WTC11 (cell line): ENCODE measurements around the gene SLIT1. TPM values are rescaled to one million over a fixed set of nuclear protein-coding genes. Genes with fewer than 3 reads are reported as not detected.

ENCODE experiments used
- ATAC-seq: fragments of 200-7000 bp; cut with Tn5 transposase; 2 replicates; pipeline ENCODE4 v1.10.0; 2021; ENCODE audit warnings: mild to moderate bottlenecking, moderate library complexity
- CTCF ChIA-PET: fragments of 300-600 bp; sonication (Branson Sonifier 250); formaldehyde crosslinking; loops from one replicate; lab custom pipeline; 2021; ENCODE audit warnings: antibody characterized with exemption; lab: Charles Lee
- POLR2A ChIA-PET: fragments of 350-600 bp; sonication (Branson Sonifier 250); formaldehyde crosslinking; loops from one replicate; lab custom pipeline; 2021; ENCODE audit warnings: antibody characterized with exemption; lab: Charles Lee
- DNase-seq: peaks from one replicate; pipeline ENCODE4 v3.0.0; 2021; ENCODE audit warnings: low spot score
- H3K27ac Mint-ChIP-seq: 2 replicates; pipeline ENCODE4 v1.8.0; 2021; ENCODE audit warnings: mixed read lengths
- H3K27me3 Mint-ChIP-seq: 2 replicates; pipeline ENCODE4 v1.8.0; 2021; ENCODE audit warnings: low read depth, mild to moderate bottlenecking, moderate library complexity, mixed read lengths
- H3K36me3 Mint-ChIP-seq: 2 replicates; pipeline ENCODE4 v1.8.0; 2021; ENCODE audit warnings: mixed read lengths
- H3K4me1 Mint-ChIP-seq: 2 replicates; pipeline ENCODE4 v1.8.0; 2022; ENCODE audit warnings: mixed read lengths
- H3K4me3 Mint-ChIP-seq: 2 replicates; pipeline ENCODE4 v1.8.0; 2021; ENCODE audit warnings: mild to moderate bottlenecking, moderate library complexity, mixed read lengths
- H3K9me3 Mint-ChIP-seq: 2 replicates; pipeline ENCODE4 v1.8.0; 2021; ENCODE audit warnings: mixed read lengths
- CBFB ChIP-seq: sonication (generic); formaldehyde crosslinking; IDR thresholded peaks from 2 replicates; pipeline ENCODE4 v1.8.1; 2022; ENCODE audit warnings: mild to moderate bottlenecking, low read depth, missing genetic modification reagents
- CREB1 ChIP-seq: sonication (generic); formaldehyde crosslinking; IDR thresholded peaks from 2 replicates; pipeline ENCODE4 v1.8.0; 2023; ENCODE audit warnings: mild to moderate bottlenecking, missing genetic modification reagents
- ELF4 ChIP-seq: sonication (generic); formaldehyde crosslinking; IDR thresholded peaks from 2 replicates; pipeline ENCODE4 v1.8.1; 2022; ENCODE audit warnings: low read depth, mild to moderate bottlenecking, moderate library complexity, missing genetic modification reagents
- EMX1 ChIP-seq: fragments of 250-450 bp; sonication (Bioruptor Pico); IDR thresholded peaks from 2 replicates; pipeline ENCODE4 v1.8.0; 2021; ENCODE audit warnings: mild to moderate bottlenecking
- FOXP1 ChIP-seq: sonication (generic); formaldehyde crosslinking; IDR thresholded peaks from 2 replicates; pipeline ENCODE4 v1.8.0; 2022; ENCODE audit warnings: missing genetic modification reagents, mild to moderate bottlenecking, moderate library complexity, borderline replicate concordance
- HMGA2 ChIP-seq: fragments of 250-450 bp; sonication (Bioruptor Pico); IDR thresholded peaks from 2 replicates; pipeline ENCODE4 v1.4.0; 2021; ENCODE audit warnings: mild to moderate bottlenecking, moderate library complexity
- KAT7 ChIP-seq: sonication (generic); formaldehyde crosslinking; IDR thresholded peaks from 2 replicates; pipeline ENCODE4 v1.8.1; 2023; ENCODE audit warnings: missing genetic modification reagents, mild to moderate bottlenecking, borderline replicate concordance
- PRRX2 ChIP-seq: fragments of 250-450 bp; sonication (Bioruptor Pico); IDR thresholded peaks from 2 replicates; pipeline ENCODE4 v1.8.0; 2021; ENCODE audit warnings: mild to moderate bottlenecking
- TCF7 ChIP-seq: sonication (generic); formaldehyde crosslinking; IDR thresholded peaks from 2 replicates; pipeline ENCODE4 v1.8.0; 2022; ENCODE audit warnings: mild to moderate bottlenecking, low read depth, missing genetic modification reagents, moderate library complexity
- TEAD1 ChIP-seq: sonication (generic); formaldehyde crosslinking; IDR thresholded peaks from 2 replicates; pipeline ENCODE4 v1.8.0; 2022; ENCODE audit warnings: mild to moderate bottlenecking, missing genetic modification reagents
- TEAD4 ChIP-seq: sonication (generic); formaldehyde crosslinking; IDR thresholded peaks from 2 replicates; pipeline ENCODE4 v1.8.0; 2022; ENCODE audit warnings: mild to moderate bottlenecking, missing genetic modification reagents
- ZNF263 ChIP-seq: sonication (generic); formaldehyde crosslinking; IDR thresholded peaks from 2 replicates; pipeline ENCODE4 v1.8.1; 2022; ENCODE audit warnings: low read depth, mild to moderate bottlenecking, moderate library complexity, missing genetic modification reagents
- ZNF423 ChIP-seq: fragments of 250-450 bp; sonication (Bioruptor Pico); IDR thresholded peaks from 2 replicates; pipeline ENCODE4 v2.1.2; 2022; ENCODE audit warnings: mild to moderate bottlenecking, moderate library complexity
- total RNA-seq: library from RNA; stranded (reverse); gene quantifications from 3 replicates; pipeline ENCODE4 v1.2.3, GENCODE V29; 2021
- TF ChIP-seq, protein P1 (sequence below): sonication (generic); formaldehyde crosslinking; IDR thresholded peaks from 2 replicates; pipeline ENCODE4 v1.8.0; 2022; ENCODE audit warnings: missing genetic modification reagents
- TF ChIP-seq, protein P2 (sequence below): fragments of 250-450 bp; sonication (Bioruptor Pico); conservative IDR thresholded peaks from 2 replicates; pipeline ENCODE4 v1.9.0; 2021; ENCODE audit warnings: mild to moderate bottlenecking
- TF ChIP-seq, protein P3 (sequence below): sonication (generic); formaldehyde crosslinking; IDR thresholded peaks from 2 replicates; pipeline ENCODE4 v1.8.1; 2022; ENCODE audit warnings: mild to moderate bottlenecking, missing genetic modification reagents, moderate library complexity, borderline replicate concordance
- TF ChIP-seq, protein P4 (sequence below): sonication (generic); formaldehyde crosslinking; IDR thresholded peaks from 2 replicates; pipeline ENCODE4 v1.8.0; 2023; ENCODE audit warnings: missing genetic modification reagents

The SLIT1 gene
- total RNA-seq, 1 experiment from 2014 or later = 1.6 TPM

DNA sequence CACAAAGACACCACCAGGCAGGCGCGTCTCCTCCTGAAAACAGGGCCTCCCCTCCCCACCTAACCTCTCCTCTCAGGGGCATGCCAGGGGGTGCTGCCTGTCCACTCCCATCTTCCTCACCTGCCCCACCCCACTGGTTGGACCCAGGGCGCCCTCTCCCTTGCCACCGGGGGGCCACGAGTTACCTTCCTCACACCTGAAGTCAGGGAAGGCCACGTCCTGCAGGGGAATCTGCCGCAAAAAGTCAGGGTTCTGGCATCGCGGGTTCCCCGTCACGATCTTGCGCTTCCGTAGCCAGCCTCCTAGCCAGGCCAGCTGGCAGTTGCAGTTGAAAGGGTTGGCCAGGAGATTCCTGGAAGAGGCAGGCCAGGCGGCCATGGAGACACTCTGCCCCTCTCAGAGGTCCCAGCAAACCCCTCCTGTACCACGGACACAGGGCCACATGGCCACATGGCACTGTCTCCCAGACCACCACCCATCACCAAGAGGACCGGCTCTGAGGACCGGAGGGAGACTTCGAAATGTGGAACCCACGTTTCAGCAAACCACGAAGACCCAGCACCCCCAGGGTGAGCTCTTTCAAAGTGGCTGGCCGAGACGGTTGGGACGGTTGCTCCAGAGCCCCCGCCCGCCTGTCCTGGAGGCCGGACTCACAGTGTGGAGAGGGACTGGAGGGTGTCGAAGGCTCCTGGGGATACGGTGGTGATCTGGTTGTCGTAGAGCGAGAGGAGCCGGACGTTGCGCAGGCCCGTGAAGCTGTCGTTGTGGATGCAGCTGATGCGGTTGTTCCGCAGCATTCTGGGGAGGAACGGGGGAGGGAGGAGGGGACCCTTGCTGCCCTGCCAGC lies 142.8 kb downstream of the SLIT1 start:
- CTCF ChIA-PET = interaction anchor here (1.1 to 1.8 kb wide), 2 partner anchors 18 to 168 kb away, joined by 6 to 10 read pairs; no protein-coding TSS in a partner anchor
- POLR2A ChIA-PET = no interaction called here

DNA sequence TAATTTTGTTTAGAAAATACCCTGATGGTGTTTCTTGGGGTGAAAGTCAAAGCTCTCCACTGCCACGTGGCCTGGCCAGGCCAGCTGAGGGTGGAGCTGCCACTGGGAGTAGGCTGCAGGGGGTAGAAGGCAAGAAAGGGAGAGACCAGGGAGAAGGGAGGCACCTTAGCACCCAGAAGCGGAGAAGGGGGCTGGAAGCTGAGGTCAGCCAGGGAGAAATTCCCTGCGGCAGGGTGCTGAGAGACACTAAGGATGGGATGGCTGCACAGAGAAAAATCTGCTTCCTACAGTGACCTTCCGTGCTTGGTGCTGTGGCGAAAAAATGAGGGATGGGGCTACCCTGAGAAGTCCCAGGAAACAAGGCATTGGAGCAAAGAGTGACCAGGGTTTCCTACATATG lies 143.7 kb downstream of the SLIT1 start:
- no peak overlapping the region for H3K4me3 Mint-ChIP-seq
- ChIA-PET CTCF (interaction anchor here (0.8 to 1.0 kb wide), 2 partner anchors 17 to 154 kb away, joined by 3 read pairs; no protein-coding TSS in a partner anchor), POLR2A (no interaction called here)
- ATAC-seq = no peak
- H3K27ac Mint-ChIP-seq = no peak overlapping the region
- H3K27me3 Mint-ChIP-seq = peaks cover 5% of the 10 kb centered on the region
- TF ChIP-seq, protein P1, sequence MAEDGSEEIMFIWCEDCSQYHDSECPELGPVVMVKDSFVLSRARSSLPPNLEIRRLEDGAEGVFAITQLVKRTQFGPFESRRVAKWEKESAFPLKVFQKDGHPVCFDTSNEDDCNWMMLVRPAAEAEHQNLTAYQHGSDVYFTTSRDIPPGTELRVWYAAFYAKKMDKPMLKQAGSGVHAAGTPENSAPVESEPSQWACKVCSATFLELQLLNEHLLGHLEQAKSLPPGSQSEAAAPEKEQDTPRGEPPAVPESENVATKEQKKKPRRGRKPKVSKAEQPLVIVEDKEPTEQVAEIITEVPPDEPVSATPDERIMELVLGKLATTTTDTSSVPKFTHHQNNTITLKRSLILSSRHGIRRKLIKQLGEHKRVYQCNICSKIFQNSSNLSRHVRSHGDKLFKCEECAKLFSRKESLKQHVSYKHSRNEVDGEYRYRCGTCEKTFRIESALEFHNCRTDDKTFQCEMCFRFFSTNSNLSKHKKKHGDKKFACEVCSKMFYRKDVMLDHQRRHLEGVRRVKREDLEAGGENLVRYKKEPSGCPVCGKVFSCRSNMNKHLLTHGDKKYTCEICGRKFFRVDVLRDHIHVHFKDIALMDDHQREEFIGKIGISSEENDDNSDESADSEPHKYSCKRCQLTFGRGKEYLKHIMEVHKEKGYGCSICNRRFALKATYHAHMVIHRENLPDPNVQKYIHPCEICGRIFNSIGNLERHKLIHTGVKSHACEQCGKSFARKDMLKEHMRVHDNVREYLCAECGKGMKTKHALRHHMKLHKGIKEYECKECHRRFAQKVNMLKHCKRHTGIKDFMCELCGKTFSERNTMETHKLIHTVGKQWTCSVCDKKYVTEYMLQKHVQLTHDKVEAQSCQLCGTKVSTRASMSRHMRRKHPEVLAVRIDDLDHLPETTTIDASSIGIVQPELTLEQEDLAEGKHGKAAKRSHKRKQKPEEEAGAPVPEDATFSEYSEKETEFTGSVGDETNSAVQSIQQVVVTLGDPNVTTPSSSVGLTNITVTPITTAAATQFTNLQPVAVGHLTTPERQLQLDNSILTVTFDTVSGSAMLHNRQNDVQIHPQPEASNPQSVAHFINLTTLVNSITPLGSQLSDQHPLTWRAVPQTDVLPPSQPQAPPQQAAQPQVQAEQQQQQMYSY (CRISPR knock-in tag) = no peak
- no peaks in the 10 kb centered on the region for H3K36me3 Mint-ChIP-seq
- peaks cover 21% of the 10 kb centered on the region for H3K4me1 Mint-ChIP-seq
- no peaks in the 10 kb centered on the region for H3K9me3 Mint-ChIP-seq
- no peak for DNase-seq

More for the DNA sequence above, 142.8 kb downstream of the SLIT1 start:
- peaks cover 13% of the 10 kb centered on the region for H3K4me1 Mint-ChIP-seq
- H3K9me3 Mint-ChIP-seq = no peaks in the 10 kb centered on the region
- H3K36me3 Mint-ChIP-seq = no peaks in the 10 kb centered on the region
- H3K4me3 Mint-ChIP-seq = no peak overlapping the region
- no peak for TF ChIP-seq CBFB (CRISPR knock-in tag)
- no peak for TF ChIP-seq HMGA2 (CRISPR knock-in tag)
- TF ChIP-seq FOXP1 (CRISPR knock-in tag) = no peak
- TF ChIP-seq, protein P2, sequence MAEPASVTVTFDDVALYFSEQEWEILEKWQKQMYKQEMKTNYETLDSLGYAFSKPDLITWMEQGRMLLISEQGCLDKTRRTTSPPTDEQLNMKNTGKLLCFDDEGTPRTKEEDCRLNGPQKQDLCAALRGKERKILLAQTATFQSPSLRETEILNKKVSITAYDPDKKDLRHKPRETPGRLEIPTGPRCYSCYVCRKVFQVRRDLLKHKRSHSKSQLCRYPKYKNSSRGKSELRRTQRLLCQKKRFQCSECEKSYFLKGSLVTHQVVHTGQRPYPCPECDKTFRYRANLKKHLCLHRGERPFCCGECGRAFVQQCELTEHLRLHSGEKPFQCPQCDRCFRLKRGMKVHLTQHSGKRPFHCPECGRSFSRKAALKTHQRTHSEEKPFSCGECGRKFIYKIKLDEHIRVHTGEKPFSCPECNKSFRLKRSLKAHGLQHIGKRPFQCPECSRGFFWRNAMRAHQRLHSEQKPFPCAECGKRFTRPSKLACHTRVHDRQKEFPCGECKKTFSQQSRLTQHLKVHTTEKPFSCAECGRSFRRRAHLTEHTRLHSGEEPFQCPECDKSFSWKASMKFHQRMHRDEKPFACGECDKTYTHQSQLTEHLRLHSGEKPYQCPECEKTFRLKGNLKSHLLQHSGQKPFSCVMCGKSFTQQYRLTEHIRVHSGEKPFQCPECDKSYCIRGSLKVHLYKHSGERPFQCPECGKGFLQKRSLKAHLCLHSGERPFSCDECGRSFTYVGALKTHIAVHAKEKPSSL (CRISPR knock-in tag) = no peak
- TF ChIP-seq TEAD1 = no peak
- TF ChIP-seq, protein P3, sequence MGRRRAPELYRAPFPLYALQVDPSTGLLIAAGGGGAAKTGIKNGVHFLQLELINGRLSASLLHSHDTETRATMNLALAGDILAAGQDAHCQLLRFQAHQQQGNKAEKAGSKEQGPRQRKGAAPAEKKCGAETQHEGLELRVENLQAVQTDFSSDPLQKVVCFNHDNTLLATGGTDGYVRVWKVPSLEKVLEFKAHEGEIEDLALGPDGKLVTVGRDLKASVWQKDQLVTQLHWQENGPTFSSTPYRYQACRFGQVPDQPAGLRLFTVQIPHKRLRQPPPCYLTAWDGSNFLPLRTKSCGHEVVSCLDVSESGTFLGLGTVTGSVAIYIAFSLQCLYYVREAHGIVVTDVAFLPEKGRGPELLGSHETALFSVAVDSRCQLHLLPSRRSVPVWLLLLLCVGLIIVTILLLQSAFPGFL (CRISPR knock-in tag) = no peak
- no peak for TF ChIP-seq TCF7 (CRISPR knock-in tag)
- TF ChIP-seq ELF4 (CRISPR knock-in tag) = no peak
- no peak for TF ChIP-seq ZNF263 (CRISPR knock-in tag)
- TF ChIP-seq TEAD4 = no peak
- no peak for TF ChIP-seq EMX1
- TF ChIP-seq ZNF423 (CRISPR knock-in tag) = no peak
- no peak for TF ChIP-seq PRRX2 (CRISPR knock-in tag)
- TF ChIP-seq CREB1 = no peak
- TF ChIP-seq KAT7 = no peak
- TF ChIP-seq, protein P4, sequence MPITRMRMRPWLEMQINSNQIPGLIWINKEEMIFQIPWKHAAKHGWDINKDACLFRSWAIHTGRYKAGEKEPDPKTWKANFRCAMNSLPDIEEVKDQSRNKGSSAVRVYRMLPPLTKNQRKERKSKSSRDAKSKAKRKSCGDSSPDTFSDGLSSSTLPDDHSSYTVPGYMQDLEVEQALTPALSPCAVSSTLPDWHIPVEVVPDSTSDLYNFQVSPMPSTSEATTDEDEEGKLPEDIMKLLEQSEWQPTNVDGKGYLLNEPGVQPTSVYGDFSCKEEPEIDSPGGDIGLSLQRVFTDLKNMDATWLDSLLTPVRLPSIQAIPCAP (CRISPR knock-in tag) = no peak
- TF ChIP-seq, all 79 proteins: peak for 0
- H3K27me3 Mint-ChIP-seq = peaks cover 2% of the 10 kb centered on the region
- no peak overlapping the region; the same call in 1 of the 2 replicates for H3K27ac Mint-ChIP-seq
- ATAC-seq (no peak), DNase-seq (no peak)
